Stimulated activated CD4-positive, alpha-beta T cell treated with anti-CD3 and anti-CD28 coated beads, Interleukin-15, amount 100 ng/mL, for 1 hour (primary cell): ENCODE results near the gene COL26A1.
"Not testable (repeated sequence)": the region's sequence is repeated elsewhere in the genome, so short reads cannot be mapped to it uniquely, and the experiment has no call there.

Experiments
- DNase-seq, 2 donors: peaks; one replicate each; pipeline ENCODE4 v3.0.0-alpha.2; 2020; ENCODE audit warnings: low read depth in 1 of 2, low spot score in 1 of 2

Gene COL26A1

DNA sequence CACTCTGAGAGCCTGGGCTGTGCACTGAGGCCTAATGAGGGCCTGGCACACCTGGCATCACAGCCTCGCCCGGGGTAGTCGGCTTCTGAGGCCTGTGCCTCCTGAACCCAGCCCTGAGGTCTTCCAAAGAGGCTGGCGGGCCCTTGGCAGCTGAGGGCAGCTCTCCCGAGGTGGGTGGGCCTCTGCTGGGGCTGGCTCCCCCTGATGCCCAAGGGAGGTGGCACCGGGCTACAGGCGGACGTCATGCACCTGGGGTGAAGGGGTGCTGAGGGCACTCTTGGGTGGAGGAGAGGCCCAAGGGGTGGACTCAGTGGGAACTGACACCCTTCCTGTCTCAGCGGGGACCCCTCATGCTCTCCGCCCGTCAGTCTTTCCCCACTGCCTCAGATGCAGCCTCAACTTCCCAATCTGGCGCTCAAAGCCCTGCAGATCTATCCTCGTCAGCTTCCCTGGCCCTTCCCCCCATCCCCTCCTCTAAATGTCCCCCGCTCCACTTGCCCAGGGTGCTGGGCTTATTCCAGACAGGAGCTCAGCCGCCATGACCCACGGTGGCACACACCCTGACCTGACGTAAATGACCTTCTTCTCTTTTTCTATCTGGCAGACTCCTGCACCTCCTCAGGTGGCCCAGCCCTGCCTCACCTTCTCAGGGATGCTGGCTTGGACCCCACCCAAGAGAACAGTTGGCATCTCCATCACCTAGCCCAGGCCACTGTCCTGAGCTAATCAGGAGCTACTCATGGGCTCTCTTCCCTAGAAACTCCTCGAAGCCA lies 228.2 kb downstream of the COL26A1 start:
- DNase-seq: no peak

DNA sequence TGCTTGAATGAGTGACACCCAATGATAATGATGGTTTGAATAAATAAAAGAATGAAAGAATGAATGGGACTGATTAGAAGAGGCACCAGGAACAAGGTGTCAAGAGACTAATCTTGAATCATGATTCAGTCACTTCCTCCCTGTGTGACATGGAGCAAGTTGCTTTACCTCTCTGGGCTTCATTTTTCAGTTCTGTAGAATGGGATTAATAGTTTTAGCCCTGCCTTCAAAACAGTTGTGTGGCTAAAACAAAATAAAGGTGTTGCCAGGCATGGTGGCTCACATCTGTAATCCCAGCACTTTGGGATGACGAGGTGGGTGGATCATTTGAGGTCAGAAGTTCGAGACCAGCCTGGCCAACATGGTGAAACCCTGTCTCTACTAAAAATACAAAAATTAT lies 228.8 kb downstream of the COL26A1 start:
- DNase-seq: no peak

DNA sequence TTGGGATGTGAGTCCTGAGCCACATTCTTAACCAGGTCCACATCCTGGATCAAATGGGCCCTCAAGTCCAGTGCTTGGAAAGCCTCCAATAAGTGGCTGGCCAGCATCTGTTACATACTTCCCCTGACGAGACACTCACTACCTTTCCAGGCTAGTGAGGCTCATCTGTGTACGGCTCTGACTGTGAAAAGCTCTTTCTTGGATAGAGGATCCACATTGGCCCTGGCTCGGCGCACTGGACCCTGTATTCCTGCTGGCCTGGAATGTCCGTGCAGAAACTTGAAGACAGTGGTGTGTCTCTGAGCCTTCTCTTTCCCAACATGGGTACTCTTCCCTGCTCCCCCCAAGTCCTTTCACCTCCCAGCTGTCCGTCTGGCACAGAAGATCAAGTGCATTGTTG lies 230.9 kb downstream of the COL26A1 start:
- no peak for DNase-seq

DNA sequence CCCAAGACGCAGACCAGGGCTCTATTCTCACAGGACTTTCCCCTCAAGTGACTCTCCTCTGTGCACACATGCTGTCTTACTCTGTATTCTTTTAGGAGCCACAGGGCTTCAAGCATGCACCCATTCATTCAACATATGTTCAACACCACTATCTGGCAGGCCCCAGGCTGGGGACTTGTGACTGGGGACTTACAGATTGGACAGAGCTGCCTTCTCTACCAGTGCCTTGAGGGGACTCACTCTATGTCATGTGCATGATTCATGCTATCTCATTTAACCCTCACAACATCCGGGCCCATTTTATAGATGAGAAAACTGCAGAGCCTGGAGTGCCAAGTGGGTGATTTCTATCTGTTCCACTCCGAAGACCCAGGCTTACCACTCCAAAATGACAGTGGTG lies 232.1 kb downstream of the COL26A1 start:
- DNase-seq: no peak

DNA sequence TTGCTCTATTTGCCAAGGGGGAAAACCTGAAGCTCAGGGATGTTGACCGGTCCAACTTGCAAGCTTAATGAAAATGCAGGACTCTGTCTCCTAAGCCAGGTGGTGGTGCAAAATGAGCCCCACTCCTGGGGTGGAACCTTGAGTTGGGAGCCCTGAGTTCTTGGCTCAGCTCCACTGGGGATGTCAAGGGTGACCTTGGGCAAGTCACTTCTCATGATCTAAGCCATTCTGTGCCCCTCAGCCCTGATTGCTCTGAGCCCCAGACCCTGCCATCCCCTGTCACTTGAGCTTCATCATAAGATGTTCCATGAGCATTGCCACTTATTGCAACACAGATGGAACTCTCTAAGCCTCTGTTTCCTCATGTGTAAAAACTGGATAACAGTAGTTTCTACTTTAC lies 232.6 kb downstream of the COL26A1 start:
- no peak for DNase-seq

DNA sequence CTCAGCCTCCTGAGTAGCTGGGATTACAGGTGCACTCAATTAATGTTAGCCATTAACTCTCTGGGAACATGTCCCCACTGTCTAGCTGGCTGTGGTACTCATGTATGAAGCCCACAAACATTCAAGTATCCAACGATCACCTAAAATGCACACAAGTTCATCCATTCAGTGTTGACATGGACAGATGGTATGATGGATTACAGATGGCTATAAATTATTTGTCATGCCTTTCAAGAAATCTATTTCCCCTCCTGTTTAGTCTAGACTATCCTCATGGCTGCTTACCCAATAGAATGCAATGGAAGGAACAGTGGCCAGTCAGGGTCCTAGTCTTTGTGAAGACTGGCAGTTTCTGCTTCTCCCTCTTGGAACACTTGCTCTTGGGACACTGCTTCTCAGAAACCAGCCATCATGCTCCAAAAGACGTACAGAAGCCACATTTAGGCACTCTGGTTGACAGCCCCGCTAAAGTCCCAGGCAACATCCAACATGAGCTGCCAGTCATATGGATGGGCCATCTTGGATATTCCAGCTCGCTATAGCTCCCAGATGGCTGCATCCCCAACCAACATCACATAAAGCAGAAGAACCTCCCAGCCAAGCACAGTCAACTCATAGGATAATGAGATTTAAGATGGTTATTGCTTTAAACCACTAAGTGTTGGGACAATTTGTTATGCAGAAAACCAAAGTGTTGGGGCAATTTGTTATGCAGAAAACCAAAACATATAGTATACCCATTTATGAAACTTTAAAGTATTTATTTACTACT lies 233.3 kb downstream of the COL26A1 start:
- DNase-seq: no peak

DNA sequence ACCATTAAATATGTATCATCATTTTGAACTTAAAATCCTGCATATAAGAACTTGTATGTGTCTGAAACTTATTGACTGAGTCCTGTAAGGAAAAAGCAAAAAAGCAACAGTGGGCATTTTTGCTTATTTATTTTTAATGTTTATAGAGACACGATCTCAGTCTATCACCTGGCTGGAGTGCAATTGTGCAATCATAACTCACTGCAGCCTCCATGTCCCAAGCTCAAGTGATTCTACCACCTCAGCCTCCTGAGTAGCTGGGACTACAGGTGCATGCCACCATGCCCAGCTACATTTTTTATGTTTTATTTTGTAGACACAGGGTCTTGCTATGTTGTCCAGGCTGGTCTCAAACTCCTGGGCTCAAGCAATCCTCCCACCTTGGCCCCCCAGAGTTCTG lies 234.2 kb downstream of the COL26A1 start:
- no peak for DNase-seq

DNA sequence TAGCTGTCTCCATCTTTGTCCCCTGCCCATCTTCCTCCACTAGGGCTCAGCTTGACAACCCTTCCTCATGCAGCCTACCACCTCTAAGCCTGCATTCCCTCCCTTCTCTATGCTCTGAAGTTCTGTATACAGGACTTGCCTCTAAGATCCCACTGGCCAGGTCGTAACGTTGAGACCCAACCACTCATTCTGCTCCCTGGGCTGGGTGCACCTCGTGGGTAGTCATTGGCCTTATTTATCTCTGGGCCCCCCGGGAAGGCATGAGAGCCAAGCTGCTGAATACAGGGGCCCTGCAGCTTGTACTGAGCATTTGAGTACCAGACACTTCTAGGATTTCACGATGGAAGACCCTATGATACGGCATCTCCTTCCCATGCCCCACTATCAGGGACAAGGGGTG lies 235.3 kb downstream of the COL26A1 start:
- no peak for DNase-seq

DNA sequence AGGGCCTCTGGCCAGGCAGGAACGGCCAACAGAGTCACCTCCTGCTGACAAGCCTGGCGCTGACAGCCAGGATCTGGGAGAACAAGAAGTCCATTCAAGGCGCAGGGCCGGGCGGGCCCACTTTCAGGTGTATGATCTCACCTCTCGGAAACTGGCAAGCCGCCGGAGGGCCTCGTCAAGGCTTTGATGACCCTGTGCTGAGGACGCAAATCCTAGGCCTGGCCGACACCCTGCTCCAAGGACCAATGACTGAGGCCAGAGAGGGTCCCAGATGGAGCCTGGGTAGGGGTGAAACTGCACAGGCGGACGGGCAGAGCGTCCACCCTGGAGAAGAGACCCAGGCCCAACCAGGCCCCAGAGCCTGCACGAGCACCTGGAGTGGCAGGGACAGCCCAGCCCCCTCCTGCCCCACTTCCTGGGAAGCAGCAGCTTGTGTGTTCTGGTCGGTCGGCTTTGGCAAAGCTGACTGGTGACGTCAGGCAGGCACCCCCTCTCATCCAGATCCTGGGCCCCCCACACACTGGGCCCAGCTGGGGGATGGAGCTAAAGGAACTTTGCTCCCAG lies 235.8 kb downstream of the COL26A1 start:
- no peak for DNase-seq

DNA sequence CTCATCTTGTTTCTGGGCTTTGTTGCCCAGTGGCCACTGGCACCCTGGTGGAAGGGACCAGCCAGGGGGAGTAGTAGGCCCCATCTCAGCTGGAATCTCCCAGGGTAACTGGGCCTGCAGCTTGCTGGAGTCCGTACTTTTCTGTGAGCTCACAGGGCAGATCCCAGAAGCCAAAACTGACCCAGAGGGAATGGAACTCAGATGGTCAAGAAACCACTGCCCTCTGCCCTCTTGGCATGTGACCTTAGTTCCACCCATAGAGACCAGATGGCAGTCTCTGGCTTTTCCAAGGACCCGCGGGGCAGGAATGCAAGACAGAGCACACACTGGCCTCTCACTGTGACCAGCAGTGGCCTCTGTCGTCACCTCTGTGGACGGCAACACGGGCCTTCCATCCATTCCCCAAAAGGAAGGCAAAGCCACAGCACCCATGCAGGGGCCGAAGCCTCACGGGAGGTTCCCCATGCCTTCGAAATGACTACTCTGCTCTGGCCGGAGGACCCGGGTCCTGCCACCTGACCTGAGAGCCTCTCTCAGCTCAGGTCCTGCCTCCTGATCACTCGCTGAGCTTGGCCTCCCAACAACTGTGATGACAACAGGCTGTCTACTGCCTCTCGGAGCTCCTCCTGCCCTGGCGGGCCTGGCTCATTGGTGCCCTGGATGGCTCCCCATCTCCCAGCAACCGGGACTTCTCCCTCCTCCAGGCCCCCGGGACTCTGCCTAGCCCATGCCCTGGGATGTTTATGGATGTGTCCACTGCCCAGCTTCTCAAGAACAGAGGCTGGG lies 236.5 kb downstream of the COL26A1 start:
- no peak for DNase-seq

DNA sequence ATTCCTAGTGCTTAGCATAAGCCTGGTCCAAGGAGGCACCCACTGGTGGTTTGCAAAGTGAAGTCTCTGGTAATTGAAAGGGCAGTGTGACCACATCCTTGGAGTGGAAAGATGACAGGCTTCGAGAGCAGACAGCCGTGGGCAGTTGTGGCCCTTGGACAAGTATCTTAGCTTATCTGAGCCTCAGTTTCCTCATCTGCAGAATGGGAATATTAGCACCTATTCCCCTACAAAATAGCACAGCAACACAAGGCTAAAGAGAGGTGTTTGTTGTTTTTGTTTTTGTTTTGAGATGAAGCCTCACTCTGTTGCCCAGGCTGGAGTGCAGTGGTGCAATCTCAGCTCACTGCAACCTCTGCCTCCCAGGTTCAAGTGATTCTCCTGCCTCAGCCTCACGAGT lies 237.1 kb downstream of the COL26A1 start:
- DNase-seq: no peak

DNA sequence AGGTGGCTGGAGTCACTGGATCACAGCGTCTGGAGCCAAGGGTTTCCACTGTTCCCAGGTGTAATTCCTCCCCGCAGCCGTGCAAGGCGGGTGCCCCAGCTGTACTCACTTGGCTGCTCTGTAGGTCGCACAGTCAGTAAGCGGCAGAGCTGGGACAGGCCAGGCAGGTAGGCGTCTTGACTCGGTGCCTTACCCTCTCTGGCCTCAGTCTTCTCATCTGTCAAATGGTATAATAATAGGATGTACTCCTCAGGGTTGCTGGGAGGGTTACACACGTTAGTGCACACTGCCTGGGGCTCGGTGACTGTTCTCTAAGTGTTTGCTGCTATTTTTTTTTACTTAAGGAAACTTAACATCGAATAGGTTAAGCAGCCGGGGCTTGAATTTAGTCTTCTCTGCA lies 239.4 kb downstream of the COL26A1 start:
- no peak for DNase-seq

DNA sequence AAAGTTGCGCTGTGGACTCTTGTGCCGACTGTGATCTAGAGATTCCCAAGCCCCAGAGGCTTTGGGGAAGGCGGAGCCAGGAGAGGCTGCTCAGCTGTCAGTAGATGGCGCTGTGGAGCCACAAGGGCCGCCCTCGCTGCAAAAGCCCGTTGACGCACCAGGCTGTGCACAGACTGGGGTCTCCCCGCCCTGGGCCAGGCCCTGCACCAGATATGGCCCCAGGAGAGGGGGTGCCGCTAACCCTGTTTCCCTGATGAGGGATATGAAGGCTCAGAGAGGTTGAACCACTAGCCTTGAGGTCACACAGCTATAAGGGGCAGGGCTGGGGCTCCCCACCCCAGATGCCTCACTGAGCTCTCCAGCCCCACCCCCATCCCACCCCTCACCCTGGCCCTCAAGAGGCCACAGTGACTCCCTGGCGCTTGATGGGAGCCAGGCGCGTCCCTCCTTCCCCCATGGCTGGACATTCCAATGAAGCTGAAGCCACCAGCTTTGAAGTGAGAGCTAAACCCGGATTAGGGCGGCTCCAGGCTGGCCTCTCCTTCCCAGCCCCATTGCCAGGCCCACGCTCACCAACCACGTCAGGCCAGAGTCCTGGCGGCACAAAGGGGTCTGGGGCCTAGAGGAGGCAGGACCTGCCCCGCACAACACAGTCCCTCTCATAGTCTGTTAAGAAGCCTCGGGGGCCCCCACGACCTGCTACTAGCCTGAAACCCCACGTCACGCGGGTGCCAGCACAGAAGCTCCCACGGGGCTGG lies 240.0 kb downstream of the COL26A1 start:
- peak; percentile 17 to 54 for DNase-seq

DNA sequence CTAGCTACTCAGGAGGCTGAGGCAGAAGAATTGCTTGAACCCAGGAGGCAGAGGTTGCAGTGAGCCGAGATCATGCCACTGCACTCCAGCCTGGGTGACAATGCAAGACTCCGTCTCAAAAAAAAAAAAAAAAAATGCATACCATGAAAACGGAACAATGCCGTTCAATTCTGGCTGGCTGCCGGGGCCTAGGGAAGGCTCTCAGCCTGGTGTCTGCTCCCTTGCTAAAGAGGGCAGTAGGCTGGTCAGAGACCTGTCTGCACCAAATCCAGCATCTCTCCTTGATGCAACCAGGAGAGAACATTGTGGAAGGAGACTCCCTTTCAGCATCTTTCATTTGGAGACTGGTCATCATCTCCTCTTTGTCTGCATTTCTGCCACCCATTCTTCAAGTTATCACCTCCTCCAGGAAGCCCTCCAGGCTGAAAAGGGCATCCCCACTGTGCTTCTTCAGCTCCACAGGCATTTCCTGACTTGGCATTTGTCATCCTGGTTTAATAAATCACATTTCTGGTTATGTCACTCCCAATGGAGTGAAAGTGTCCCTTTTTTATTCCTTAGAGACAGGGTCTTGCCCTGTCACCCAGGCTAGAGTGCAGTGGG lies 241.8 kb downstream of the COL26A1 start:
- no peak for DNase-seq

DNA sequence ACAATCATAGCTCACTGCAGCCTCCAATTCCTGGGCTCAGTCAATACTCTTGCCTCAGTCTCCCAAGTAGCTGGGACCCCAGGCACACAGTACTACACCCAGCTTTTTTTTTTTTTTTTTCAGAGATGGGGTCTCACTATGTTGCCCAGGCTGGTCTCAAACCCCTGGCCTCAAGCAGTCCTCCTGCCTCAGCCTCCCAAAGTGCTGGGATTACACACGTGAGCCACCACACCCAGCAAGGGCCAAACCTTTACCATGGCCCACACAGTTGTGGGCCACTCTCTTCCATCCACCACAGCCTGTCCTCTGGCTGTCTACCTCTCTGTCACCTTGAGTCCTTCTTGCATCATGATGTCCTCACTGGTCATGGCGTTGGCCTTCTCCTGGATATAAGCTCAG lies 242.3 kb downstream of the COL26A1 start:
- DNase-seq: not testable (repeated sequence)

DNA sequence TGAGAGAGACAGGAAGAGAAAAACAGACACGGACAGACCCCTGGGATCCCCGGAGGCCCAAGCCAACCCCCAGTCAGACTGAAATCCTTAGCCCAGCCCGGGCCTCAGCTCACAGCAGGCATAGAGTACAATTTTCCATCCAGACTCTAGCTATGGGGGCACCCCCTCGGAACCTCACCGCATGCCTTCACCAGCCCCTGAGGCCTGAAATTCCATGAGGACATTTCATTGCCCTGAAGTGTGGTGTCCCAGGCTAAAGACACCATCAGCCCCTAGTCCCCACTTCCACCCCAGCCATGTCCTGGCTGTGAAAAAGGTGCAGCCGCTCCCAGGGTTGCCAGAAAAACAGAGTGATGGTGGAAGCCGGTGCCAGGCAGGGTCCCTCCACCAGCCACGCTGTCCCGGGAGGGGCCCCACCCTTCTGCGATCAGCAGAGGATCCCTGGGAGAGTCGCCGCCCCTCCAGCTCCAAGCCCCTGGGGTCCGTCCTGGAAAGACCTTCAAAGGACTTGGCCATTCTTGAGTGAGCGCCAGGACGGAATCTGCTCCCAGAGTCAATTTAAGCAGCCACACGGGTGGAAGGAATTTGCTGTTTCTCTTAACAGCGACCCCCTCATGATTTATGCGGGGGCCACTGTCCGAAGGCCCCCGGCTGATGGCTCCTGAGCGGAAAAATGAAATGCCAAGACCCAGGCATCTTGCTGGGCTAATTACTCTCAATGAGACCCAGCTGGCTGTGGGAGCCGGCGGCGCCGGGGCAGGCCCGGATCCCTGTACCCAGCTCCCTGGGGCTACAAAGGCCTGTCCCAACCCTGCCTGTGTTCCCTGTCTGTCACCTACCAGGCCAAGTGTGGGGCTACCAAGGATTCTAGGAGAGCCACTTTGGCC lies 243.2 kb downstream of the COL26A1 start:
- no peak for DNase-seq

DNA sequence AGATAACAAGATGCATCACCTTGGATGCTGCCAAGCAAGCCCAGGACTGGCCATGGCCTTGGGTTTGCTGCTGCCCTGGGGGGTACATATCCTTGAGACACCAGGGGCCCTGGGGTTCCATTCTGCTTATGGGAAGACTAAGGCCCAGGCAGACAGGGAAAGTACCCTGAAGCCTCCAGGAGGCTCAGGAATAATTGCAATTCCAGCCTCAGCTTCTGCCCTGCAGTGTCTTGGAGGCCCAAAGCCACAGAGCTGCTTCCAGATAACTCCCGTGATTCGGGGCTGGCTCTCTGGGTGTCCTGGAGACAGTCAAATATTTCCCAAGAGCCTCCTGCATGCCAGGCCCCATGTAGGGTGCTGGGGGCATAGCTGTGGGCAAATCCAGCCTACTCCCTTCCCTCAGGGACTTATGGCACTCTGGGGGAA lies 243.8 kb downstream of the COL26A1 start:
- DNase-seq: no peak
